ENCODE results near the gene EPHB4.

GRCh38 chr7:100823140-100823525 is 4.2 kb downstream of the EPHB4 start:
- no peak for TF ChIP-seq CTCF (IDR thresholded peaks at IDR 0.05)
- TF ChIP-seq POLR2A (IDR thresholded peaks at IDR 0.05) = no peak

Data from adrenal gland (tissue), 5 donors.